Sigmoid colon (tissue), 4 donors: Measurements from ENCODE around the gene ZNF440.
"Not testable (repeated sequence)": the region's sequence is repeated elsewhere in the genome, so short reads cannot be mapped to it uniquely, and the experiment has no call there.

Experiments
- CTCF ChIP-seq, 4 experiments: fragments of 450-650 bp in 3 of 4; fragments of 200-600 bp in 1 of 4; IDR thresholded peaks; one replicate each; pipeline ENCODE4 v1.5.1; 2016 to 2019; ENCODE audit warnings: antibody characterized with exemption in 4 of 4, mild to moderate bottlenecking in 3 of 4, moderate library complexity in 2 of 4
- EP300 ChIP-seq, 4 donors: sonication (generic); formaldehyde crosslinking; IDR thresholded peaks; one replicate each; pipeline ENCODE4 v1.6.1; 2017; ENCODE audit warnings: antibody characterized with exemption in 4 of 4
- POLR2A ChIP-seq, 2 donors: fragments of 450-650 bp; IDR thresholded peaks; one replicate each; pipeline ENCODE4 v1.6.1; 2016; ENCODE audit warnings: antibody characterized with exemption in 2 of 2, mild to moderate bottlenecking in 2 of 2, moderate library complexity in 2 of 2

DNA sequence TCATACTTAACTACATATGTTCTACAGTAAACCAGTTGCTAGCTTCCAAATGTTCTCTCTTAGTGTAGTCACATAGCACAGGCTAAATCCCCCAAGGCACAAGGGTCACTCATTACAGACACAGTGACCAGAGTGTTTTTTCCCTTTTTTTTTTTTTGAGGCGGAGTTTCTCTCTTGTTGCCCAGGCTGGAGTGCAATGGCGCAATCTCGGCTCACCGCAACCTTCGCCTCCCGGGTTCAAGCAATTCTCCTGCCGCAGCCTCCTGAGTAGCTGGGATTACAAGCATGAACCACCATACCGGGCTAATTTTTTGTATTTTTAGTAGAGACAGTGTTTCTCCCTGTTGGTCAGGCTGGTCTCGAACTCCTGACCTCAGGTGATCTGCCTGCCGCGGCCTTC lies 37.4 kb upstream of the ZNF440 start:
- TF ChIP-seq CTCF, POLR2A, EP300 (IDR thresholded peaks at IDR 0.05): not testable (repeated sequence)
